ENCODE data around the gene MLST8.

DNA sequence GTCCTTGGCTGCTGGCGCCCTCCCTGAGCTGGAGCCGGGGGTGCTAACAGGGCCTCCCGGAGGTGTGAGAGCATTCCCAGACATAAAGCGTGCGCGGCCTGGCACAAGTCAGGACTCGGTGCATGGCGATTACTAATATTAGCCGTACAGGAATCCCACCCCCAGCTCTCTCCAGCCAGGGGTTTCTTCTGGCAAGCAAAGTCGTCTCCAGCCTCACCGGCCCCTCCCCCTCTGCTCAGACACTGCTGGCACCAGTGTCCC is 13.9 kb upstream of the MLST8 start:
- no peak for TF ChIP-seq CTCF (IDR thresholded peaks at IDR 0.05)
- no peak for TF ChIP-seq POLR2AphosphoS5 (IDR thresholded peaks at IDR 0.05)
